Upper lobe of left lung (tissue), 6 donors: ENCODE results near the gene FAM180A. TPM values are rescaled to one million over a fixed set of nuclear protein-coding genes. Genes with fewer than 3 reads are reported as not detected.

Experiments used
- ATAC-seq, 2 donors: fragments of 200-7000 bp; cut with Tn5 transposase; one replicate each; pipeline ENCODE4 v1.9.1; 2022; ENCODE audit warnings: mild to moderate bottlenecking in 2 of 2, moderate library complexity in 2 of 2; ENCODE audit not compliant: low FRiP score in 2 of 2
- DNase-seq, 2 donors: peaks; one replicate each; pipeline ENCODE4 v3.0.0-alpha.2; 2019 to 2020
- H3K27ac ChIP-seq, 4 donors: fragments of 200-600 bp; sonication (generic); one replicate each; pipeline ENCODE4 v1.5.1; 2016 to 2019
- H3K27me3 ChIP-seq, 4 donors: fragments of 200-600 bp; sonication (generic); one replicate each; pipeline ENCODE4 v1.5.1; 2017 to 2019
- H3K36me3 ChIP-seq, 4 donors: fragments of 200-600 bp; sonication (generic); one replicate each; pipeline ENCODE4 v1.5.1; 2016 to 2019
- H3K4me1 ChIP-seq, 4 donors: fragments of 200-600 bp; sonication (generic); one replicate each; pipeline ENCODE4 v1.5.1; 2018 to 2019
- H3K4me3 ChIP-seq, 4 donors: fragments of 200-600 bp; sonication (generic); one replicate each; pipeline ENCODE4 v1.5.1; 2017 to 2019; ENCODE audit warnings: mild to moderate bottlenecking in 2 of 4, moderate library complexity in 1 of 4
- H3K9me3 ChIP-seq, 4 donors: fragments of 200-600 bp; sonication (generic); one replicate each; pipeline ENCODE4 v1.5.1; 2018 to 2019
- EP300 ChIP-seq, 4 donors: sonication (generic); formaldehyde crosslinking; IDR thresholded peaks; one replicate each; pipeline ENCODE4 v1.5.1; 2017; ENCODE audit warnings: antibody characterized with exemption in 4 of 4, control low read depth in 2 of 4
- POLR2A ChIP-seq, 4 donors: fragments of 450-650 bp; IDR thresholded peaks; one replicate each; pipeline ENCODE4 v1.5.1; 2016 to 2017; ENCODE audit warnings: antibody characterized with exemption in 4 of 4, mild to moderate bottlenecking in 2 of 4
- POLR2AphosphoS5 ChIP-seq, 2 donors: sonication (generic); formaldehyde crosslinking; IDR thresholded peaks; one replicate each; pipeline ENCODE4 v1.5.1; 2017; ENCODE audit warnings: antibody characterized with exemption in 2 of 2
- WGBS, 2 donors: methylation state at CpG; one replicate each; pipeline ENCODE4 v1.1.5; 2017 to 2018; 5-methylcytosine and 5-hydroxymethylcytosine counted together
- total RNA-seq, 6 donors: library from RNA; depleted of rRNA in 4 of 6; stranded (reverse); fragments of >200 nt in 4 of 6; gene quantifications; one replicate each; pipeline versions ENCODE4 v1.1.0 to v1.2.1, GENCODE V29; 2016 to 2021
- TF ChIP-seq, protein P1 (sequence below), 6 experiments: fragments of 450-650 bp in 4 of 6; fragments of 200-600 bp in 2 of 6; sonication (generic) in 2 of 6; IDR thresholded peaks; one replicate each; pipeline ENCODE4 v1.5.1; 2016 to 2019; ENCODE audit warnings: antibody characterized with exemption in 6 of 6
- donor health status: DM: no; HTN: no; CAD: no; lungs with moderate emphysema.
- donor health status: DM: no; HTN: yes; CAD: no; lungs with severe emphysema.

Gene FAM180A
- total RNA-seq, 6 donors from 2014 or later, result 1.0 to 4.8 (median 2.5) TPM; not detected in 2

DNA sequence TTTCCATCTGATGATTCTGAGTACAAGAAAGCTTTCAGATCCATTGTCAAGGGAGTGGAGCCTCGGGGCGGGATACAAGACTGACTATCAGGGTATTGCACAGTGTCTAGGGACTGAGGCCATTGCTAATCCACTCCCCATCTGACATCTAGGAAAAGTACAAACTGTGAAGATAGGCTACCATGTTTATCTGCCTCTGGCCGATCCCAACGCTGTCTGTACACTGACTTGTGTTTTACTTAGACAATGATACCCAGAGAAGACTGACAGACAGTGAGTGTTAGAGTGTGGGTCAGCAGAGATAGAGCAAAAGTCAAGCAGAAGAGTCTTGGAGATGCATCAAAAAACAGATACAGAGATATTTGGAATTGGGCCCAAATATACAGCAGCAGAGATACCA, 17.5 kb downstream of the FAM180A start:
- WGBS, 2 donors, result 89 to 90% methylated on average over 4 of the region's 4 CpGs
- H3K4me3 ChIP-seq, result no peak overlapping the region

DNA sequence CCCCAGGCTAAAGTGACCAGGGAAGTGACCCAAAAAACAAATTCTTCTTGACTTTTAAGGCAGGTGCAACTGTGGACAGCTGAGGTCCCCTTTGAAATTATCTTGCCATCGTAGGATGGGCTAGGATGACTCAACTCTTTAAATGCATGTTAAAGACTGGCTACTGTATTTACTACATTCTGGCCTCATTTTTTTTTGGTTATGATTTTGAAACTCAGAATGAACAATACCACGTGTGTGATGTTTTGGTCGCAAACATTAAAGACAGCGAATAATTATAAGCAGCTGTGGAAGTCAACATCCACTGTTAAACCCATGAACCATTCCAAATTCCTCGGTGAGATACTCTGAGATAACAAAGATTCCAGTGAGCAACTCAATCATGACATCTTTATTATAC, 19.4 kb downstream of the FAM180A start:
- Histone ChIP-seq H3K27ac (no peak overlapping the region), H3K36me3 (no peaks in the 10 kb centered on the region), H3K9me3 (no peaks in the 10 kb centered on the region), H3K4me3 (no peak overlapping the region), H3K27me3 (no peaks in the 10 kb centered on the region), H3K4me1 (no peaks in the 10 kb centered on the region)
- no peak for TF ChIP-seq EP300 (IDR thresholded peaks at IDR 0.05)
- TF ChIP-seq, protein P1, sequence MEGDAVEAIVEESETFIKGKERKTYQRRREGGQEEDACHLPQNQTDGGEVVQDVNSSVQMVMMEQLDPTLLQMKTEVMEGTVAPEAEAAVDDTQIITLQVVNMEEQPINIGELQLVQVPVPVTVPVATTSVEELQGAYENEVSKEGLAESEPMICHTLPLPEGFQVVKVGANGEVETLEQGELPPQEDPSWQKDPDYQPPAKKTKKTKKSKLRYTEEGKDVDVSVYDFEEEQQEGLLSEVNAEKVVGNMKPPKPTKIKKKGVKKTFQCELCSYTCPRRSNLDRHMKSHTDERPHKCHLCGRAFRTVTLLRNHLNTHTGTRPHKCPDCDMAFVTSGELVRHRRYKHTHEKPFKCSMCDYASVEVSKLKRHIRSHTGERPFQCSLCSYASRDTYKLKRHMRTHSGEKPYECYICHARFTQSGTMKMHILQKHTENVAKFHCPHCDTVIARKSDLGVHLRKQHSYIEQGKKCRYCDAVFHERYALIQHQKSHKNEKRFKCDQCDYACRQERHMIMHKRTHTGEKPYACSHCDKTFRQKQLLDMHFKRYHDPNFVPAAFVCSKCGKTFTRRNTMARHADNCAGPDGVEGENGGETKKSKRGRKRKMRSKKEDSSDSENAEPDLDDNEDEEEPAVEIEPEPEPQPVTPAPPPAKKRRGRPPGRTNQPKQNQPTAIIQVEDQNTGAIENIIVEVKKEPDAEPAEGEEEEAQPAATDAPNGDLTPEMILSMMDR (IDR thresholded peaks at IDR 0.05), result no peak
- no peak for TF ChIP-seq POLR2A (IDR thresholded peaks at IDR 0.05)
- no peak for TF ChIP-seq POLR2AphosphoS5 (IDR thresholded peaks at IDR 0.05)
- WGBS, 2 donors, result 83 to 86% methylated on average over 5 of the region's 5 CpGs
- ATAC-seq (no peak), DNase-seq (no peak)

More for the DNA sequence above, 17.5 kb downstream of the FAM180A start:
- no peak for DNase-seq
- Histone ChIP-seq H3K9me3 (no peaks in the 10 kb centered on the region), H3K4me1 (no peaks in the 10 kb centered on the region), H3K27me3 (no peaks in the 10 kb centered on the region), H3K27ac (no peak overlapping the region), H3K36me3 (no peaks in the 10 kb centered on the region)
- no peak for ATAC-seq
- no peak for TF ChIP-seq POLR2AphosphoS5 (IDR thresholded peaks at IDR 0.05)
- TF ChIP-seq, protein P1 (IDR thresholded peaks at IDR 0.05), result no peak
- TF ChIP-seq POLR2A (IDR thresholded peaks at IDR 0.05), result no peak
- no peak for TF ChIP-seq EP300 (IDR thresholded peaks at IDR 0.05)

DNA sequence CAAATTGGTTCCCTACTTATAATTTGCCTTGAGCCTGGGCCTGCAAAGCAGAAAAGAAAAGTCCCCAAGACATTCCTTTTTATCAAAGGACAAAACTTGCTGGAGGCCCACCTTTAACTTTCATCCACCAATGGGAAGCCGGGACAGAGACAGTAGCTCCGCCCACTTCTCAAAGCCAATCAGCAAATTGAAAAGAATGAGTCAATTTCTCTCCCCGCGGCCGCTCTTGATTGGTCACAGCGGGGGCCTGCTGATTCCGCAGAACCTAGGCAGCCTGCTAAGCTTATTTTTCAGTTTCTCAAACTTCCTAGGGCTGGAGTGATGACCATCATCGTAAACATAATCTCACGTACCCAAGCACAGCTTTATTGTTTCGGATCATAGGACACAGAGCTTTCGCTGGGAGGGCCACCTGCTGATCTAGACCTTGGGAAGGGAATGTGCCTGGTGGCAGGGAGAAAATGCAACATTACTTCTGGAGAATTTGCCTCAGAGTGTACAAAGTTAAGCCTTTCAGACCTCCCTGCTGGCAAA, 20.4 kb downstream of the FAM180A start, which contains the start of gene SLC13A4:
TSS of gene SLC13A4 (minus strand) at position 51 of the 534 bp plus-strand sequence. CDS start 690 bp downstream, outside the sequence.
- no peak within 1 kb of the TSS for H3K4me3 ChIP-seq
- 86 to 90% methylated on average over 11 of the region's 11 CpGs for WGBS, 2 donors

DNA sequence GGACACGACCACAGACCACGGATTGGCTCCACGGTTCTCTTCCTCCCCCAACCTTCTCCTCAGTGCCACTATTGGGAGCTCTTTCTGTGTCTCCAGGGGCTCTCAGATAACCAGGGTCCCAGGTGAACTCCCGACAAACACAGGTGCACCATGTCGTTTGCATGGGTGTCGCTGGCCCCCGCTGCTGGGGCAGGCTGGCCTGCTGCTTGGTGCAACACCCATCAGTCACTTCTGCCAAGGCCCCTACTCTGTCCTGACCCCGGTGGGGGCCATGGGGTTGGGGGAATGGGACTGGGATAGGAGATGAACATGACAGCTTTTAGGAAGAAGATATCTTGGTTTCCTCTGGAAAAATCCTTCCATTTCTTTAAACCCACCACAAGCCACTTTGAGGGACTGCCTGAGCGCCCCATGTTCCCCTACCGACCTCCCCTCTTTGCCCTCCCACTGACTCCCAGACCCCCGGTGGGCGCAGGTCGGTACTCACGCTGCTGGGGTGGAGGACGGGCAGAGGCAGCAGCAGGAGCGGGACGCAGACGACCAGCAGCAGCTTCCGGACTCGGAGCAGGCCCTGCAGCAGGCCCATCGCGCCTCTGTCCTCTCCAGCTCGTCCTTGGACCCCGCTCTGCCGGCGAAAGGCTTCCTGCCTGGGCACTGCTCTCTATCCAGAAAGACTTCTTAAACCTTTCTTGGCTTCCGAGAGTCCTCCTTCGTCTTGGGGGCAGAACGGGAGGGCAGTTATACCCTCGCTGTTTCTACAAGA, 21.5 kb downstream of the FAM180A start:
- no peaks in the 10 kb centered on the region for H3K4me1 ChIP-seq
- H3K4me3 ChIP-seq, result no peak overlapping the region
- no peak overlapping the region for H3K27ac ChIP-seq
- DNase-seq, result peak in 1 of 2 donors; percentile 72
- no peaks in the 10 kb centered on the region for H3K9me3 ChIP-seq
- WGBS, 2 donors, result 93 to 94% methylated on average over 29 to 30 of the region's 30 CpGs
- no peak for ATAC-seq
- H3K27me3 ChIP-seq, result no peaks in the 10 kb centered on the region
- no peaks in the 10 kb centered on the region for H3K36me3 ChIP-seq
- TF ChIP-seq POLR2AphosphoS5 (IDR thresholded peaks at IDR 0.05), result no peak
- TF ChIP-seq, protein P1 (IDR thresholded peaks at IDR 0.05), result no peak

More for the DNA sequence above, 20.4 kb downstream of the FAM180A start, which contains the start of gene SLC13A4:
- Histone ChIP-seq H3K36me3 (no peaks in the 10 kb centered on the region), H3K9me3 (no peaks in the 10 kb centered on the region), H3K4me1 (no peaks in the 10 kb centered on the region), H3K27me3 (no peaks in the 10 kb centered on the region), H3K27ac (no peak within 1 kb of the TSS)
- TF ChIP-seq, protein P1 (IDR thresholded peaks at IDR 0.05), result no peak
- TF ChIP-seq POLR2A (IDR thresholded peaks at IDR 0.05) (no peak), POLR2AphosphoS5 (IDR thresholded peaks at IDR 0.05) (no peak), EP300 (IDR thresholded peaks at IDR 0.05) (no peak)
- no peak for ATAC-seq
- DNase-seq, result no peak
